ENCODE results near the gene ADAM33.

ADAM33 gene

DNA sequence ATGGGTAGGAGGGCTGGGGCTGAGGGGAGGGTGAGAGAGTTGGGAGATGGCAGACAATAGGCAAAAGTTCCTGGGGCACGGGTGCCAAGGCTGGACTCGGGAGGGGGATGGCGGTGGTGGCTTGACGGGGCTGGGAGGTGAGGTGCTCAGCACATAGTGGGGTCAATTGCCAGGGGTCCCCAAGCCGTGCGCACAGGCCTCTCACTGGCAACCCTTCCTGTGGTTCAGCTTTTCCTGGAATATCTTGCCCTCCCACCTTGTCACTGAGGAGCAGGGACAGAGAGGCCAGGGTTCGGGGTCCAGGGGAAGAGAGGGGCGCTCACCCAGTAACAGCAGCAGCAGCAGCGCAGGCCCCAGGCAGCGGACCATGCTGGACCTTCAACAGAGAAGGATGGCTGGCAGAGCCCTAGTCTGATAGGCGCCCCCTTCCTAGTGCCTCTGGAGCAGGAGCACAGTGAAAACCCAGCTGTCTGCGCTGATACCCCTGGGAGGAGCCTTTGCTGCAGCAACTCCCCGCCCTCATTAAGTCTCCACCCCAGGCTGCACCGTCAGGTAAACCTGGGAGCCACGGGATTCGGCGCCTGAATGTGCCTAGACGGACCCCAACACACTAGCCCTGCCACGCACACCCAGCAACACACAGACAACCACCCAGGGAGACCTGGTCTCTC is 18.6 kb downstream of the ADAM33 start, which contains the start of gene GFRA4:
GFRA4 (minus strand) TSS at position 369 of the 671 bp plus-strand sequence; CDS start at position 369, 0 bp downstream.
- DNase-seq = no peak

DNA sequence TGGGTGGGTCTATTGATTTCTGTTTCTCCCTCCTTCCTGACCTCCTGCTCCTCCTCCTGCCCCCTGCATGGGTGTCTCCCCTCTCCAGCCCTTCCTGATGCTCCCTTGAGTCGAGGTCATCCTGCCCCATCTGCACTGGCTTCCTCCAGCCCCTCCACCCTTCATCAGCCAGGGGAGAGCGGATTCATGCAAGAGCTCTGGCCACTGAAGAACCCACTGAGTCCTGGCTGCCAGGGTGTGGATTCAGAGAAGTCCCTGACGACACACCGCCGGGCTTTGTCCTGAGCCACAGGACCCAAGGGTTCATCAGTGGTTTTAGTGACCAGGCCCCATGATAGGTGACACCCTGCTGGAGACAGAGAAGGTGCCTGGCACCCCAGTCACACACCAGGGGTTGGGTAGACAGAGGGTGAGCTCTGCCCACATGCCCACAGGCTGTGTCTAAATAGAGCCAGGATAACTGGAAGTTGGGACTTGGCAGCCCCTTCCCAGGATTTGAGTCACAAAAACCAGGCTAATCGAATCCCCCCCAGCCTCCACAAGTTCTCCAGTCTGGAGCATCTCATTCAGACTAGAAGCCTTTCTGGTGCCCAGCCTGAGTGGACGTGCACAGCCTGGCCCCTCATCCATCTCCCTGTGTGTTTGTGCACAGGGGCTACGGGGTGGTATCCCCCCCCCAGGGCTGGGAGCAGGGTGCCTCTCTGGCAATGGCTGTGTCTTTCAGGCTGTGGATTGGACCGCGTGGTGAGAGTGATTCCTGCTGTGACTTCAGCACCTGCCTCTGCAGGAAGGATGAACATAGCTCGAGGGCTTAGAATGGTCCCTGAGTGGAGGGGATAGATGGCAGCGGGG is 19.8 kb downstream of the ADAM33 start:
- DNase-seq = no peak

GRCh38 chr20:3661060-3661813 is 20.6 kb downstream of the ADAM33 start:
- no peak for DNase-seq

GRCh38 chr20:3660262-3661059 is 21.3 kb downstream of the ADAM33 start:
- no peak for DNase-seq

GRCh38 chr20:3659492-3660261 is 22.1 kb downstream of the ADAM33 start:
- DNase-seq = no peak

DNA sequence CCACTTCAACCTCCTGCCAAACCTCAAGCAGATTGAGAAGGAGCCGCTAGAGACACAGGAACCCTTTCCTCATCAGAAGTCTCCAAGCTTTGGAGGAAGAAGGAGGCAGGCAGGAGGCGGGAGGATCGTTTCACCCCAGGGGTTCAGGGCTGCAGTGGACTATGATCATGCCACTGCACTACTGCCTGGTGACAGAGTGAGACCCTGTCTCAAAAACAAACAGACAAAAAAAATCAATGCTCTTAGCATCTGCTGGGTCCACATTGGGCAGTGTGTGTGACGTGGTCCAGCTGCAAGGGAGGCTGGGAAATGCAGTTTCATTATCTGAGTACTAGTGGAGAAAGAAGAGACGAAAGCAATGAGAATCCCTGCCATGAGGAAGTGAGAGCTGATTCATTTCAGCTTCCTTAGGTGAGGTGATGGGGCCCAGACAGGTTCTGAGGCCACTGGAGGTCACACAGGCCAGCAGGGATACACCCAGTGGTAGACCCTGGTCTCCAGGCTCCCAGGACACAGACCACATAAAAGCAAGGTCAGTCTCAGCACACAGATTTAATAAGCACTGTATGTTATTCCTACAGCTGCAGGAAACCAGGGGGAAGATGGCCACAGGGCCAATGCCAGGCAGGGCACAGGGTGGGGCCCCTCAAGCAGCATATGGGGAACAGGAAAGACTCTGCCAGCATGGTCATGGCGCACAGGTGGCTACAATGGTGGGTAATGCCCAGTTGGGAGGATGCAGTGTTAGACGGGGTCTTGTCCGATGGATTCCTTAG is 22.9 kb downstream of the ADAM33 start:
- no peak for DNase-seq

GRCh38 chr20:3658019-3658715 is 23.6 kb downstream of the ADAM33 start:
- DNase-seq = no peak

DNA sequence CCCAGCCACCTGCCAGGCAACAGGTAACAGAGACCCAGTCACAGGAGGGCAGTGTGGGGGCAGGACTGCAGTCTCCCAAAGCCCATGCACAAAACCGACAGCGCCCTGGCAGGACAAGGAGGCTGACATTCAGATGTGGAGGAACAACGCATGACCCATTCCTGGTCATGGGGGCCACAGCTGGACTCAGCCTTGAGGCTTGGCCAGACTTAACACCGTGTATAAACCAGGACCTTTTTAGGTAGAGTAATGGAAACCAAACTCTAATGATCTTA is 26.7 kb downstream of the ADAM33 start:
- DNase-seq = no peak

DNA sequence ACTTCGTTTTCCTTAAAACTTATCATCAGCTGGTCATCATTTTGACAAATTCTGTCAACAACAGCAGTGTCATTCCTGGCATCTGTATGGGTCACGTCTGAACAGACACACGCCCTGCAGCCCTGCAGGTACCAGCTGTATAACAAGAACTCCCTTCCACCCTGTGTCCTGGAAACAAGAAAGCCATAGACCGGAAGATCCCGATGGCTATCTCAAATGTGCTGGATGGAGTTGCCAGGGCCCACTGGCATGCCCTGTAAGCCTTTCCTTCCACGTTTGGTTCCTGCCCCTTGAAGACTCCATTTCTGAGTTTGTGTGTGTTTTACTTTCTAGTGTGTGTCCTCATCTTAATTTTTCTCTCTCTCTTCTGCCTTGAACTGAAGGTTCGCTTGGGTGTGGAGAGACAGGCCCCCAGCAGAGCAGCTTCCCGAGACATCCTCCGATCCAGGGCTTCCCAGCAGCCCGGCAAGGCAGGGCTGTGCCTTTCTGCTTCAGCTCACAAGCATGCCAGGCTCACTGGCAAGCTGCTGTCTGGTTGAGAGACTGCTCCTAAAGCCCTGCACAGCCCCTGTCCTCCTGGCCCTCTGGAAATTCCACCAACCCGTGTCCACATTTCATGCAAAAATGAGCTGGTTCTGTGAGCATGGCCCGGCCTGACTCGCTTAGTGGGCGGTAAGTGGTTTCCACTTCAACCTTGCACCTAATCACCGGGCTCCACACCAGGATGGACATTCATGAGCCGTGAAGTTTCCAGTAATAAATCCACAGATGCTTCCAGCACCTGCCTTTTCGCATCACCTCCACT is 27.3 kb downstream of the ADAM33 start:
- peak; percentile 26 for DNase-seq

- no peak for DNase-seq
Measured at GRCh38 chr20:3653921-3654320, 27.9 kb downstream of the ADAM33 start.

DNA sequence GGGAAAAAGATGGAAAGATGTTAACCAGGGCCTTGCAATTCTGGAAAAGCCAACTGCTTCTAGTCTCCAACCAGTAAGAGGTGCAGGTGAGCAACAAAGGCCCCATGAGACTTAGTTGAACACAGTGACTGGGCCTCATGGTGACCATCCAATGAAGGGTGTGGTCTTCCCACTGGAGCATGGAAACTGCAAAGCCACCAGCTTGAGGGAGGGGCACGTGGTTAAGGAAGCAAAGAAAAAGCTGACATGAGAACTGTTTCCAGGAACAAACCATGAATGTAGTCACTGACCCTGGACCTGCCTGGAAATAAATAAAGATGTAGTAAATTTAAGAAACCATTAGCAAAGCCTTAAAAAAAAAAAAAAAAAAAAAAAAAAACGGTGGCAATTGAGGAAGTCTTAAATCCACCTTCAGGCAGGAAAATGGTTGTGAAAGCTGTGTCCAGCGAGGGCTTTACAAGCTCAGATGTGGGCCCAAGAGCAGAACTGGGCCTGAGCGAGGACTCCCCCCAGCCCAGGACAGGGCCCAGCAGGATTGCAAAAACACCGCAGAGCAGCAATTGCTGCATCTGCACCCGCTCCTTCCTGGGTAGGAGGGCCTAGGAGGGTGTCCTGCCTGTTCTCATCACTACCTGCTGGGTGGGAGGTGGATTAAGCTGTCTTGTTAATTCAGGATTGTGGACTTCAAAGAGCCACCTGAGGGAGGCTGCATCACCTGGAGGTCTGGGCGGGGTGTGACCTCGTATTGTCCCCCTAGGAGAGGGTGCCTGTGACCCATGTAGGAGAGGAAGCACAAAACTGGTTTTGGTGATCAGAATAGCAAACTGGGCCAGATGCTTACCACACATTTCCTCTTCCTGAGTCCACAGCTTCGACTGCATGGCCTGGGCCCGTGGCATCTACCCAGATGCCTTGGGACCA is 28.9 kb downstream of the ADAM33 start:
- DNase-seq = no peak

DNA sequence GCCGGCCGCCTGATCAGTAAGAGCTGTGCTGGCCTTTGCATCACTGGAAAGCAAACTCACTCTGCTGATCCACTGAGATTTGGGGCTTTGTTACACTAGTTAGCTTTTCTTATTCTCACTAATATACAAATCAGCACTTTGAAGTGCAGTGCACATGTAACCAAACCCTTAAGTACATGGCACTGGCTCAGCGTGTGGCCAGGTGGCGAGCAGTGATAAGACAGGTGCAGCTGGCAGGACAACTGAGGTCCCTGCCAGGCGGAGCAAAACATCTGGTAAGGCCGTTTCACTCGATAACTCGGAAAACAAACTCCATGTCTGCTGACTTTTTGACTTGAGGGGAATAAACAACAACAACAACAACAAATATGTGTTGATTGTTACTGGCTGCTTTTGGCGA is 29.6 kb downstream of the ADAM33 start:
- DNase-seq = no peak

DNA sequence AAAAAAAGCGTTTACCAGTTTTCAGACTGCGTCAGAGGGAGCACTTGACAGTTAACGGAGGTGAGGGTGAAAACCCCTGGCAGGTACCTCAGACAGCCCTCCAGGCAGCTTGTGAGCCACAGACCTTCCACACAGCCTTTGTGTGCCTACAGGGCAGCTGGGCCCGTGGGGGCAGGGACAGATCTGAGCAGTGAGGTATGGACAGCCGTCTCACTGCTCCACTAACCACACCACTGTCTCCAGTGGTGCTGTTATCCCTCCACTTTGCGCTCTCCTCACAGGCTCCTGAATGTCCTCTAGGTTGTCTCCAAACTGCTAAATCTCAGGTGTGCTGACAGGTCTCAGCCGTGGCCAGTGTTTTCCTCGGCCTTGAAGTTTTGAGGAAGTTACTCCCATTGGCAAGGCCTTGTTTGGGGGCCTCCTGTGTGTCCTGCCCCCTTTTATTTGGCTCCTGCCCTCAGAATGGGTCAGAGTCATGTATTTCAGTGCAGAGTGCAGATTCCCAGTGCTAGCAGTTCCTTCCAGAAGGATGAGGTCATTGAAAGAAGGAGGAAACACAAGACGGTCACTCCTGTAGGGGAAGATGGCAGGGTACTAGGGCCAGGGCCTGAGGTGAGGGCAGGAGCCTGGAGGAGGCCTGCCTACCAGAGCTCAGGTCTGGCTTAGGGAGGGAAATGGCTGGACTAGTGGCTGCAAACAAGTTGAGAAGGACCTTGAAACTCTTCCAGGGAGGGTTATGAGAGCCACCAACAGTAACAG is 30.4 kb downstream of the ADAM33 start:
- DNase-seq = no peak

- DNase-seq = no peak
Measured at GRCh38 chr20:3648951-3649350, 32.9 kb downstream of the ADAM33 start.

DNA sequence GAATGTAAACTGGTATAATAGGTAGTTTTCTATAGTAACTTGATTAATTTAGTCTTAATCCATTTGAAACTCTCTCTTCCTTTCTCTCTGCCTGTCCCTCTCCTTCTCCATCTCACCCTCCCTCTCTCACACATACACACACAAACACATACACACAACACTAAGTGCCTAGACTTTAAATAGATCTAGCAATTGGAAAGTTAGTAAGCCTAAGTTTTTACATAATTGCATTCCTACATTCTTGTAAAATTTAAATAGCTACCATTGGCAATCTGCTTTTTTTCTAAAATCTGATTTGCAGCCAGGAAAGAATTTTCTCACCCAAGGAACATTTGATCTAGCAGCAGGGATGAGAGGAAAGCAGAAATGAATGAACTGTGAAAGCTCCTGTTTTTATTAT is 34.3 kb downstream of the ADAM33 start:
- DNase-seq = no peak

DNA sequence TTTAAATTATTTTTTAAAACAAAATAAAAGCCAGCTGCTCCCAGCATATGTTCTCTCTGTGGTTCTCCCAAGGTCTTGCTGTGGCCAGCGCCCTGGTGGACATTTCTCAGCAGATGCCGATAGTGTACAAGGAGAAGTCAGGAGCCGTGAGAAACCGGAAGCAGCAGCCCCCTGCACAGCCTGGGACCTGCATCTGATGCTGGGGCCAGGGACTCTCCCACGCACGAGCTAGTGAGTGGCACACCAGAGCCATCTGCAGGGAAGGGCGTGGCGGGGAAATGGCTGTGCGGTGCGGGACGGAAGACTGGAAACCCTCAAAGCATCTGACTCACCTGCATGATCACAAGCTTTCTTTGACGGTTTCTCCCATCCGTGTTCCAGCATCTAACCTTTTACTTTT is 35.2 kb downstream of the ADAM33 start:
- no peak for DNase-seq

- no peak for DNase-seq
Measured at GRCh38 chr20:3646067-3646440, 35.8 kb downstream of the ADAM33 start.

Data from NCI-H446 treated with DMSO at 0.1 percent for 48 hours (cell line).